HEK293 (cell line): ENCODE data around the gene MOCS3.

Experiments
- CTCF ChIA-PET: fragments of 350-600 bp; formaldehyde crosslinking; extraction: SDS; loops from one replicate; lab custom pipeline; 2021; ENCODE audit warnings: antibody characterized with exemption; lab: Yijun Ruan, JAX
- POLR2A ChIA-PET: fragments of 300-600 bp; formaldehyde crosslinking; extraction: SDS; loops from one replicate; lab custom pipeline; 2020; ENCODE audit warnings: antibody characterized with exemption, inconsistent platforms; lab: Yijun Ruan, JAX
- H3K27ac ChIP-seq: fragments of 200-500 bp; sonication (Bioruptor generic); 2 replicates; pipeline ENCODE4 v1.5.1; 2014; ENCODE audit warnings: low read depth, low read length, control low read depth, inconsistent platforms; ENCODE audit errors: extremely low read depth
- H3K36me3 ChIP-seq, 2 experiments: fragments of 200-500 bp in 1 of 2; sonication (Bioruptor generic) in 1 of 2; 1 replicate in 1 of 2; 2 replicates in 1 of 2; pipeline ENCODE4 v1.5.1; 2014 to 2017; ENCODE audit warnings: inconsistent platforms in 2 of 2, low read length in 2 of 2; ENCODE audit not compliant: control insufficient read depth in 2 of 2, insufficient read depth in 1 of 2
- H3K4me1 ChIP-seq: fragments of 200-500 bp; sonication (Bioruptor generic); 2 replicates; pipeline ENCODE4 v1.5.1; 2014; ENCODE audit warnings: mild to moderate bottlenecking, low read length, inconsistent platforms; ENCODE audit not compliant: control insufficient read depth, insufficient read depth
- H3K4me3 ChIP-seq: 2 replicates; pipeline ENCODE4 v1.5.1; 2011; ENCODE audit warnings: low read depth, mild to moderate bottlenecking, control low read depth, low read length, moderate library complexity
- H3K9me3 ChIP-seq: fragments of 200-500 bp; sonication (Bioruptor generic); 2 replicates; pipeline ENCODE4 v1.5.1; 2014; ENCODE audit warnings: low read depth, low read length, inconsistent platforms; ENCODE audit not compliant: control insufficient read depth, insufficient read depth
- GLIS1 ChIP-seq: fragments of 450-650 bp; formaldehyde crosslinking; IDR thresholded peaks from 2 replicates; pipeline ENCODE4 v1.5.1; 2016; ENCODE audit warnings: missing biosample characterization, missing genetic modification characterization
- HOXD13 ChIP-seq: sonication (generic); formaldehyde crosslinking; IDR thresholded peaks from 2 replicates; pipeline ENCODE4 v1.8.0; 2022; ENCODE audit warnings: missing genetic modification reagents, borderline replicate concordance
- KLF16 ChIP-seq: fragments of 450-650 bp; formaldehyde crosslinking; IDR thresholded peaks from 2 replicates; pipeline ENCODE4 v1.5.1; 2017; ENCODE audit warnings: missing biosample characterization, missing genetic modification characterization
- REPIN1 ChIP-seq: fragments of 450-650 bp; formaldehyde crosslinking; IDR thresholded peaks from 2 replicates; pipeline ENCODE4 v1.5.1; 2017; ENCODE audit warnings: missing biosample characterization, missing genetic modification characterization, low read depth
- YY2 ChIP-seq: fragments of 450-650 bp; formaldehyde crosslinking; IDR thresholded peaks from 2 replicates; pipeline ENCODE4 v1.5.1; 2016; ENCODE audit warnings: missing biosample characterization, missing genetic modification characterization
- ZBTB20 ChIP-seq: fragments of 450-650 bp; formaldehyde crosslinking; IDR thresholded peaks from 2 replicates; pipeline ENCODE4 v1.5.1; 2016; ENCODE audit warnings: missing biosample characterization, missing genetic modification characterization
- ZBTB26 ChIP-seq: fragments of 450-650 bp; formaldehyde crosslinking; optimal IDR thresholded peaks from 2 replicates; pipeline ENCODE3; 2016; ENCODE audit warnings: missing biosample characterization, mild to moderate bottlenecking, missing genetic modification characterization
- ZBTB8A ChIP-seq: fragments of 450-650 bp; formaldehyde crosslinking; IDR thresholded peaks from 2 replicates; pipeline ENCODE4 v1.5.1; 2016; ENCODE audit warnings: missing biosample characterization, missing genetic modification characterization
- ZNF223 ChIP-seq: fragments of 450-650 bp; formaldehyde crosslinking; IDR thresholded peaks from 2 replicates; pipeline ENCODE4 v1.5.1; 2016; ENCODE audit warnings: missing biosample characterization, missing genetic modification characterization
- ZNF23 ChIP-seq: fragments of 450-650 bp; formaldehyde crosslinking; IDR thresholded peaks from 2 replicates; pipeline ENCODE4 v1.5.1; 2016; ENCODE audit warnings: missing biosample characterization, missing genetic modification characterization, borderline replicate concordance
- ZNF280C ChIP-seq: fragments of 450-650 bp; formaldehyde crosslinking; IDR thresholded peaks from 2 replicates; pipeline ENCODE4 v1.5.1; 2016; ENCODE audit warnings: missing biosample characterization, missing genetic modification characterization
- ZNF521 ChIP-seq: fragments of 450-650 bp; formaldehyde crosslinking; IDR thresholded peaks from 2 replicates; pipeline ENCODE4 v1.5.1; 2017; ENCODE audit warnings: missing biosample characterization, mild to moderate bottlenecking, missing genetic modification characterization
- ZNF600 ChIP-seq: fragments of 450-650 bp; formaldehyde crosslinking; IDR thresholded peaks from 2 replicates; pipeline ENCODE4 v1.5.1; 2016; ENCODE audit warnings: missing biosample characterization, missing genetic modification characterization
- ZNF621 ChIP-seq: fragments of 450-650 bp; formaldehyde crosslinking; IDR thresholded peaks from 2 replicates; pipeline ENCODE4 v1.5.1; 2017; ENCODE audit warnings: missing biosample characterization, missing genetic modification characterization
- ZNF664 ChIP-seq: fragments of 450-650 bp; formaldehyde crosslinking; IDR thresholded peaks from 2 replicates; pipeline ENCODE4 v1.5.1; 2016; ENCODE audit warnings: missing biosample characterization, missing genetic modification characterization
- ZNF677 ChIP-seq: fragments of 450-650 bp; IDR thresholded peaks from 2 replicates; pipeline ENCODE4 v1.5.0; 2018; ENCODE audit warnings: missing biosample characterization, mild to moderate bottlenecking, missing genetic modification characterization, moderate library complexity
- ZNF837 ChIP-seq: fragments of 450-650 bp; formaldehyde crosslinking; IDR thresholded peaks from 2 replicates; pipeline ENCODE4 v1.5.1; 2016; ENCODE audit warnings: missing biosample characterization, missing genetic modification characterization
- ZSCAN18 ChIP-seq: fragments of 450-650 bp; formaldehyde crosslinking; IDR thresholded peaks from 2 replicates; pipeline ENCODE4 v1.5.1; 2016; ENCODE audit warnings: missing biosample characterization, missing genetic modification characterization

MOCS3 gene

GRCh38 chr20:50929299-50930138 lies 29.1 kb upstream of the MOCS3 start (continued):
- TF ChIP-seq ZBTB8A (tag by site-specific recombination) (peak; percentile 73), HOXD13 (CRISPR knock-in tag) (no peak), GLIS1 (tag by site-specific recombination) (peak; percentile 40; the same call in 1 of the 2 replicates), ZNF677 (tag by site-specific recombination) (no peak), ZNF223 (tag by site-specific recombination) (no peak), ZNF521 (no peak), ZNF280C (no peak), YY2 (no peak)

- peaks cover 21 to 73% of the 10 kb centered on the region in 2 experiments for H3K36me3 ChIP-seq
- POLR2A ChIA-PET = interaction anchor here (0.6 to 5.9 kb wide), 15 partner anchors 10 to 815 kb away, joined by 3 to 35 read pairs (median 5); partner anchors contain the start of genes BCAS4, DPM1 and MOCS3
- H3K27ac ChIP-seq = peak overlapping the region; percentile 91
- no peak for TF ChIP-seq ZNF664 (tag by site-specific recombination)
- no peak for TF ChIP-seq ZNF621 (tag by site-specific recombination)
- TF ChIP-seq KLF16 (tag by site-specific recombination) = no peak
- TF ChIP-seq ZNF600 = peak; percentile 75; the same call in 1 of the 2 replicates
- TF ChIP-seq ZBTB20 = peak; percentile 42; the same call in 1 of the 2 replicates
- no peak for TF ChIP-seq REPIN1 (tag by site-specific recombination)
- TF ChIP-seq ZNF837 (tag by site-specific recombination) = no peak
- no peak for TF ChIP-seq ZSCAN18 (tag by site-specific recombination)
- peak; percentile 77 for TF ChIP-seq ZBTB26 (tag by site-specific recombination)
- TF ChIP-seq ZNF23 (tag by site-specific recombination) = no peak
- H3K9me3 ChIP-seq = no peaks in the 10 kb centered on the region
- CTCF ChIA-PET = interaction anchor here (0.6 to 3.6 kb wide), 32 partner anchors 11 to 635 kb away, joined by 3 to 36 read pairs (median 4); partner anchors contain the start of genes BCAS4, DPM1 and MOCS3
- peak overlapping the region; percentile 98 for H3K4me3 ChIP-seq
- H3K4me1 ChIP-seq = no peaks in the 10 kb centered on the region
These were observed 28.3 kb upstream of the MOCS3 start for GRCh38 chr20:50930139-50930975.
